ENCODE data around the gene SLC2A11.
A peak's percentile ranks its signal among the peaks of the same experiment; 100 is the strongest.

SLC2A11 gene

GRCh38 chr22:23832226-23833016 is 25.3 kb upstream of the SLC2A11 start:
- no peak for DNase-seq

- DNase-seq: no peak
Measured at GRCh38 chr22:23833017-23833751, 24.5 kb upstream of the SLC2A11 start.

- no peak for DNase-seq
Measured at GRCh38 chr22:23833911-23834317, 23.8 kb upstream of the SLC2A11 start.

- DNase-seq: no peak
Measured at GRCh38 chr22:23834406-23834792, 23.3 kb upstream of the SLC2A11 start.

GRCh38 chr22:23834793-23835483 is 22.7 kb upstream of the SLC2A11 start:
- DNase-seq: no peak

- no peak for DNase-seq
Measured at GRCh38 chr22:23835484-23836144, 22.1 kb upstream of the SLC2A11 start.

- DNase-seq: no peak
Measured at GRCh38 chr22:23836281-23836680, 21.4 kb upstream of the SLC2A11 start.

- DNase-seq: no peak
Measured at GRCh38 chr22:23836692-23837495, 20.8 kb upstream of the SLC2A11 start.

GRCh38 chr22:23837496-23837859 is 20.2 kb upstream of the SLC2A11 start:
- no peak for DNase-seq

GRCh38 chr22:23837911-23838680 is 19.6 kb upstream of the SLC2A11 start:
- DNase-seq: no peak

GRCh38 chr22:23838681-23839468 is 18.8 kb upstream of the SLC2A11 start, which contains the start of gene DERL3:
DERL3 (minus strand) TSS chr22:23839006; CDS start chr22:23838987, 19 bp downstream.
- peak; percentile 98 for DNase-seq

- DNase-seq: no peak
Measured at GRCh38 chr22:23840026-23840425, 17.6 kb upstream of the SLC2A11 start.

GRCh38 chr22:23841292-23841691 is 16.4 kb upstream of the SLC2A11 start:
- no peak for DNase-seq

GRCh38 chr22:23841736-23842445 is 15.8 kb upstream of the SLC2A11 start:
- DNase-seq: no peak

GRCh38 chr22:23842599-23842998 is 15.1 kb upstream of the SLC2A11 start:
- no peak for DNase-seq

GRCh38 chr22:23844739-23845202 is 12.9 kb upstream of the SLC2A11 start:
- no peak for DNase-seq

- no peak for DNase-seq
Measured at GRCh38 chr22:23845265-23846080, 12.2 kb upstream of the SLC2A11 start.

GRCh38 chr22:23846081-23846469 is 11.6 kb upstream of the SLC2A11 start:
- no peak for DNase-seq
